OCI-M2 (cell line): ENCODE results near the gene BOK.
"Not testable (repeated sequence)": the region's sequence is repeated elsewhere in the genome, so short reads cannot be mapped to it uniquely, and the experiment has no call there.

ENCODE experiments used
- DNase-seq: peaks from one replicate; lab custom pipeline; 2025; ENCODE audit not compliant: unreplicated experiment; lab: John Stamatoyannopoulos, UW

Gene BOK

GRCh38 chr2:241571821-241572620 is 13.5 kb downstream of the BOK start:
- DNase-seq: no peak

- not testable (repeated sequence) for DNase-seq
These were observed 14.5 kb downstream of the BOK start for GRCh38 chr2:241572915-241573651.

GRCh38 chr2:241573741-241574140 is 15.2 kb downstream of the BOK start:
- no peak for DNase-seq

GRCh38 chr2:241574911-241575623 is 16.5 kb downstream of the BOK start:
- DNase-seq: no peak

GRCh38 chr2:241575624-241576292 is 17.2 kb downstream of the BOK start:
- no peak for DNase-seq

- no peak for DNase-seq
These were observed 17.7 kb downstream of the BOK start for GRCh38 chr2:241576293-241576654.

GRCh38 chr2:241577413-241578122 is 19.0 kb downstream of the BOK start:
- no peak for DNase-seq

- DNase-seq: no peak
These were observed 20.7 kb downstream of the BOK start for GRCh38 chr2:241579281-241579680.

- DNase-seq: no peak
These were observed 23.8 kb downstream of the BOK start for GRCh38 chr2:241582328-241582727.

GRCh38 chr2:241582806-241583205 is 24.3 kb downstream of the BOK start:
- DNase-seq: no peak

GRCh38 chr2:241584436-241584835 is 25.9 kb downstream of the BOK start:
- no peak for DNase-seq

- no peak for DNase-seq
These were observed 28.2 kb downstream of the BOK start for GRCh38 chr2:241586564-241587264.

GRCh38 chr2:241589863-241590262 is 31.3 kb downstream of the BOK start:
- DNase-seq: not testable (repeated sequence)

- DNase-seq: not testable (repeated sequence)
These were observed 32.2 kb downstream of the BOK start for GRCh38 chr2:241590496-241591455.

- DNase-seq: no peak
These were observed 33.7 kb downstream of the BOK start for GRCh38 chr2:241592126-241592845.

GRCh38 chr2:241593271-241593670 is 34.7 kb downstream of the BOK start:
- DNase-seq: no peak

GRCh38 chr2:241595600-241596140 is 37.1 kb downstream of the BOK start:
- DNase-seq: no peak

GRCh38 chr2:241597561-241597960 is 39.0 kb downstream of the BOK start:
- DNase-seq: no peak
